OCI-M2 (cell line): ENCODE data around the gene TSPAN9.

Source experiments
- DNase-seq: peaks from one replicate; lab custom pipeline; 2025; ENCODE audit not compliant: unreplicated experiment; lab: John Stamatoyannopoulos, UW

Gene TSPAN9

DNA sequence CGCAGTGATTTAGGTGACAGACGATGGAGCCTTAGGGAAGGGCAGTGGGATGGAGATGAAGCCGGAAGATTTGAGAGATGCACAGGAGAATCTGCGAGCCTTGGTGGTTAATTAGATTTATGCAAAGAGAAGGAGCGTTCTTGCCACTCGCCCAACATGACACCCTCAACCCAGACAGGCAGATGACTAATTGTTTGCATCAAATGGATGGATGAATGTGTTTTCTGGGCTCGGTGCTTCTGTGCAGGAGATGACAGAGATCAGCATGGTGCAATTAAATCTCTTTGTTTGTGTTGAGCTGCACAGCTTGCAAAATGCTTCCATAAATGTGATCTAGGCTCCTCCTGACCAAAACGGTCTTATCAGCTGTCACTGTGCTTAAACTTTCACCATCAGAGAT lies 211.5 kb downstream of the TSPAN9 start:
- no peak for DNase-seq

GRCh38 chr12:3289702-3290101 lies 212.5 kb downstream of the TSPAN9 start:
- no peak for DNase-seq

DNA sequence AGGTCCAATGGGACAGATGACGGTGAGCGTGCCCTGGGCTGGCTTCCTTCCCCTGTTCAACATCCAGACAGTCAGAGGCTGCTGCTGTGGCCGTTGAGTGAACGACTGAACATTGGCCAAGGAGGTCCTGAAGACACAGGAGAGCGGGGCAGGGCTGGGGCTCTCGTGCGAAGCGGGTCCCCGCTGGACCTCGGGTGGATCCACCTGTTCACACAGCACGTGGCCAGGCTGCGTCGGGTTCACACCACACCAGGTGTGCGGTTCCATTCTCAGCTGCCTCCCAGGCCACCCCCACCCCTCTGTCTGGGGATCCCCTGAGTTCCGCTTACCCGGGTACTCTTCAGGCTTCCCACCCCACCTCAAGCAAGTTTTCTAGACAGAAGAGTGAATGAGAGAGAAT lies 214.8 kb downstream of the TSPAN9 start:
- DNase-seq = no peak

- DNase-seq = no peak
Measured at GRCh38 chr12:3292677-3293412, 215.7 kb downstream of the TSPAN9 start.

GRCh38 chr12:3293446-3294161 lies 216.4 kb downstream of the TSPAN9 start:
- DNase-seq = no peak

DNA sequence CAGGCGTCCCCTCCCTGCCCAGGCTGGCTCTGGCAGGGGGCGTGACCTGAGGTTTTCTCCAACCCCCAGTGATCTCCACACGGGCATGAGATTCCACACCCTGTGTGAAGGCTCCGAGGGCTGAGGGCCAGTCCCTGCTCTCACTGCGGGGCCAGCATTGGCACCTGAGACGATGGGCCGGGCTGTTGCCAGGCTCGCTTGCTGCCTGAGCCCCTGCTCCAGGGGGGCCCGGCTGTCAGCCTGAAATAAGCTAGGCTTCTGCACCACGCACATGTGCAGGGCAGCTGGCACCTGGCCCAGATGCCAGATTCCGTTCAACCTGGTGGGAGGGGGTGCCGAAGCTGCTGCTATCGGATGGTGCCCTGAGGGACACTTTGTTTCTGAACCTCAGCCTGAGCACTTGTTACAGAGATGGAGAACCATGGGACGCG lies 217.3 kb downstream of the TSPAN9 start:
- DNase-seq = no peak

- DNase-seq = no peak
Measured at GRCh38 chr12:3295225-3295624, 218.0 kb downstream of the TSPAN9 start.

DNA sequence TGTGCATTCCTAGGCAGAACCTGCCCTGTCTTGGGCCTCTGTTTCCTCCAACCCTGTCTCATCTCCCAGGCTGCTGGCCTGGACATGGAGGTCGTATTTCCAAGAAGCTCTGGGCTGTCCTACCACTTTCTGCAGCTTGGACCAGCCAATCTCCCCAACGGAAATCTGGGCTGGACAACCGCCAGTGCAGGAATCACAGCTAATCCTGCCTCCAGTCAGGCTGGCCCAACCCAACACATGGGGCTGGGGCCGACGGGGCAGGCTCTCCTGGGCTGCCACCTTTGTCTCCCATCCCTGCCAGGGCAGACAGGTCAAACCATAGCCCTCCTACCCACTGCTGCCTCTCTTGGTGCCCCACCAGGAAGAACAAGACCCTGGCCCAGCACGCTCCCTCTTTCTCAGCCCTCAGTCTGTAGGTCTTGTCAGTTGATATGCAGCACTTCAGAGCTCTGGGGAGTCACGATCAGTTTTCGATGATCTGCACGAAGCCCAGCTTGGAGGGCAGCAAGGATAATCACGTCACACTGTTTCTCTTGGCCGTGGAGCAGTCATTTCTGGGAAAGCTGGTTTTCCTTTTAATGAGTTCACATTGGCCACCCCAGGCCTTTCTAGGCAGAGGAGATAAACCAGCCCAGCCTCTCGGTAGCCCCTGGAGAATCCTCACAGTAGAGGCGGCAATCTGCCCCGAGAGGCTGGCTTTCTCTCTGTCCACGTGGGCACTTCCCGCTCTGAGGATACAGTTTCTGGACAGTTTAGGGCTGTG lies 218.6 kb downstream of the TSPAN9 start:
- no peak for DNase-seq

GRCh38 chr12:3296409-3296701 lies 219.2 kb downstream of the TSPAN9 start:
- no peak for DNase-seq

DNA sequence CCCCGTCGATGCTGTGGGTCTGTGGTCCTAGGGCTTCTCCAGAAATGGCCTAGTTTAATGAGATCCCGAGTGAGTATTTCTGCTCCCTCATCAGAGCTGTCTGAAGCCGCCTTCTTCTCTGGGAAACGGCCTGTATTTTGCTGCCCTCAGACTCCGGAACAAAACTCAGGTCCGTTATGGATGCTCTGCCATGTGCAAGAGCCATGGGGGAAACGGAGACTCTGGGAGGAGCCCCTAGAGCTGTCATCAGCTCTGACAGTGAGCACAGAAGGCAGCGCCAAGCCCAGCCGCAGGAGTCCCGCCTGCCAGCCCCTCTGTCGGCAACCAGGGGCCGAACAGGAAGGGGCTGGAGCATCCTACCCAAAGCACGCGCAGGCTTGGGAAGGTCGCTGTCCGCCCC lies 221.4 kb downstream of the TSPAN9 start:
- DNase-seq = no peak

- peak; percentile 24 for DNase-seq
Measured at GRCh38 chr12:3299929-3300832, 223.0 kb downstream of the TSPAN9 start.

GRCh38 chr12:3300833-3301401 lies 223.7 kb downstream of the TSPAN9 start:
- no peak for DNase-seq

GRCh38 chr12:3302401-3303041 lies 225.3 kb downstream of the TSPAN9 start:
- no peak for DNase-seq

DNA sequence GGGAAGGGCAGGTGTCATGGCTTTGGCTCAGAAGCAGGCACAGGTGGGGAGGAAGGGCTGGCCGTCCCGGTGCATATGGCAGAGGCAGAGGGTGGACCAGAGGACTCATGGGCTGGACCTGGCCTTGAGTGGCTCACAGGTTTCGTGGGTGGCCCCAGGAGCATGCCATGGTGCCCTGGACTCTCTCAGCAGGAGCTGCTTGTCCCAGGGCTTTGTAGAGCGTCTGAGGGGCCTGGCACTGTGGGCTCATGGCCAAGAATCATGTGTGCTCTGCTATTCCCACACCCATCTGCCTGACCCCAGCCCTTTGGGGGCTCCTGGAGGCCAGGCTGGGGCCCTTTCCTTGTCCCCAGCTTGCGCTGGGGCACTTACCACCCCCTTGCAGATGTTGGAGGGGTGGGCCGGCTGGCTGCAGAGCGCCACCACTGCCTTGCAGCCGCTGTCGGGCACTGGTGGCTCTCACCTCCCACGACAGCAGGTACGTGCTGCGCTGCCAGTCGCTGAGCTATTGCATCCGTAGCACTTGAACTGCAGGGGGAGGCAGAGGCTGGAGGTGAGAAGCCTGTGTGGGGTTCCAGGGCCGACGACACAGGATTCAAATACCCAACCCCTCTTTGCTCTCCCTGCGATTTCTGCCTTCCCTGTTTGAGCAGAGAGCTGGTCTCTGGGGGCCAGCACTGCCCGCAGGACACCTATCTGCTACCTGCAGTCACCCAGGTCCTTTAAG lies 226.4 kb downstream of the TSPAN9 start:
- DNase-seq = no peak

DNA sequence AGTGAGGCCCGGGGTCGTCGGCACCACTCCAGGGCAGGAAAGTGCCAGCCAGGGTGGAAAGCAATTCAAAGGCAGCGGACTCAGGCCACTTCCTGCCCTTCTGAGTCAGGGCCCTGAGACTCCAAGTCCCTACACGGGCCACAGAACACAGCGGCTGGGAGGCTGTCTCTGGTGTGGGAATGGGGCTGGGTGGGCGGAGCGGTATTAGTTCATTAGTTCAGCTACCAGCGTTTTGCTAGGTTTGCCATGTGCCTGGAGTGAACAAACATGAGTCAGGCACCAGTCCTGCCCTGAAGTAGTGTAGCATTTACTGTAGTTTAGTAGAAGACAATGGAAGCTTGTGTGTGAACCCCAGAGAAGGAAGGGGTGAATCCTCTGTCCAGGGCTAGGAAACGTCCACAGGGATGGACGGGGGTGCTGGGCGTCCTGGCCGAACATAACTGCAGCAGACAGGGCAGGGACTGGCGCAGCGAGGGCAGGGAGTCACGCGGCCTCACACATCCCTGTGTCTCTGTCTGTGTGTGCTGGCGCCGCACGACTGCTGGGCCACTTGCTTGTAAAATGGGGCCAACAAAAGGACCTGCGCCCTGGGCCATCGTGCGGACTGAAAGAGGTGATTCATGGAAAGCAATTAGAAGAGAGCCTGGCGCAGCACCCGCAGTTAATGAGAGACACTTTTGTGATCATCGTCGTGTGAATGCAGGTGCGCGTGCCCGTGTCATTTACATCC lies 227.4 kb downstream of the TSPAN9 start:
- DNase-seq = no peak

GRCh38 chr12:3305464-3305863 lies 228.3 kb downstream of the TSPAN9 start:
- no peak for DNase-seq

GRCh38 chr12:3305904-3306619 lies 228.9 kb downstream of the TSPAN9 start:
- no peak for DNase-seq

GRCh38 chr12:3307389-3307788 lies 230.2 kb downstream of the TSPAN9 start:
- no peak for DNase-seq
